ENCODE measurements around the gene IL10RB. TPM values are rescaled to one million over a fixed set of nuclear protein-coding genes. Genes with fewer than 3 reads are reported as not detected.

The IL10RB gene
- total and polyA plus RNA-seq, 2 donors (not counting 1 experiment from before 2014, with no cell fraction given): 29.3 to 32.5 TPM

DNA sequence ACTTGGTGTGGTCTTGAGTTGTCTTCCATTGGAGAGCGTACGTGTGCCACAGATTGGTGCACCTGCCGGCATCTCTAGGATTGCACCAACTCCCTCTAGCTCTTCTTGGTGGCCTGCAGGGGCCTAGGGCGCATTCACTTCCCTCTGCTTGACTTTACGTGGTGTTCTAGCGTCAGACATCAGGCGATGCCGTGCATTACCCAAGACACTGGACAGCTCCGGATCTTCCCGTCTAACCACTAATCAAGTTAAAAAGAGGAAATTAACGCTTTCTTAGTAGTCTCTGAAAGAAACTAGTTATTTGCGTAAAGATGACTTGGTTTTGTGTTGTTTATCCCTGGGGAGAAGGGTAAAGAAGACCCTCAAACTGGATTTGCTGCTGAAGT lies 510 bp upstream of the IL10RB start:
- ChIA-PET POLR2A (interaction anchor here (0.6 to 3.6 kb wide), 9 partner anchors 31 to 214 kb away, joined by 3 to 22 read pairs (median 6); partner anchors contain the start of genes IFNAR1, IFNGR2 and TMEM50B), CTCF (interaction anchor here (1.0 to 4.3 kb wide), 14 partner anchors 10 to 179 kb away, joined by 3 to 20 read pairs (median 6); partner anchors contain the start of gene IFNAR1)
- Histone ChIP-seq H3K36me3 (replicated peaks in 1 of 2; ENCODE audit: control extremely low read depth in 1 of 2, control insufficient read depth in 1 of 2, extremely low read depth in 1 of 2, insufficient read depth in 2 of 2, low read length in 1 of 2) (peaks cover 7 to 25% of the 10 kb centered on the region in 2 experiments), H3K27ac (ENCODE audit: low read length in 2 of 2) (peak overlapping the region; percentile 82 to 91), H3K4me1 (ENCODE audit: control insufficient read depth in 2 of 2, insufficient read depth in 2 of 2, low read length in 2 of 2) (peaks cover 35 to 56% of the 10 kb centered on the region in 2 donors), H3K27me3 (replicated peaks in 1 of 4; ENCODE audit: control extremely low read depth in 1 of 4, control insufficient read depth in 3 of 4, insufficient read depth in 4 of 4, low read length in 3 of 4) (no peaks in the 10 kb centered on the region), H3K9me3 (ENCODE audit: control extremely low read depth in 1 of 3, control insufficient read depth in 2 of 3, insufficient read depth in 1 of 3, low read length in 2 of 3) (no peaks in the 10 kb centered on the region), H3K79me2 (ENCODE audit: control insufficient read depth, insufficient read depth, low read length) (peaks cover 51% of the 10 kb centered on the region), H2AFZ (ENCODE audit: insufficient read depth, low read depth, low read length, poor library complexity, severe bottlenecking) (peak overlapping the region; percentile 80), H3K4me2 (replicated peaks; ENCODE audit: low read depth, low read length, poor library complexity, severe bottlenecking) (peak overlapping the region; percentile 83), H3K4me3 (ENCODE audit: control extremely low read depth in 1 of 5, extremely low read depth in 1 of 5, insufficient read depth in 1 of 5, low read depth in 2 of 5, low read length in 4 of 5) (peak overlapping the region; percentile 71 to 94 (median 88)), H3K9ac (ENCODE audit: low read length) (peak overlapping the region; percentile 91), H4K20me1 (ENCODE audit: control insufficient read depth, insufficient read depth, low read length, poor library complexity, severe bottlenecking) (no peaks in the 10 kb centered on the region)
- TF ChIP-seq, protein P1, sequence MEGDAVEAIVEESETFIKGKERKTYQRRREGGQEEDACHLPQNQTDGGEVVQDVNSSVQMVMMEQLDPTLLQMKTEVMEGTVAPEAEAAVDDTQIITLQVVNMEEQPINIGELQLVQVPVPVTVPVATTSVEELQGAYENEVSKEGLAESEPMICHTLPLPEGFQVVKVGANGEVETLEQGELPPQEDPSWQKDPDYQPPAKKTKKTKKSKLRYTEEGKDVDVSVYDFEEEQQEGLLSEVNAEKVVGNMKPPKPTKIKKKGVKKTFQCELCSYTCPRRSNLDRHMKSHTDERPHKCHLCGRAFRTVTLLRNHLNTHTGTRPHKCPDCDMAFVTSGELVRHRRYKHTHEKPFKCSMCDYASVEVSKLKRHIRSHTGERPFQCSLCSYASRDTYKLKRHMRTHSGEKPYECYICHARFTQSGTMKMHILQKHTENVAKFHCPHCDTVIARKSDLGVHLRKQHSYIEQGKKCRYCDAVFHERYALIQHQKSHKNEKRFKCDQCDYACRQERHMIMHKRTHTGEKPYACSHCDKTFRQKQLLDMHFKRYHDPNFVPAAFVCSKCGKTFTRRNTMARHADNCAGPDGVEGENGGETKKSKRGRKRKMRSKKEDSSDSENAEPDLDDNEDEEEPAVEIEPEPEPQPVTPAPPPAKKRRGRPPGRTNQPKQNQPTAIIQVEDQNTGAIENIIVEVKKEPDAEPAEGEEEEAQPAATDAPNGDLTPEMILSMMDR (IDR thresholded peaks at IDR 0.05): peak; percentile 25
- no peak for TF ChIP-seq EZH2 (IDR thresholded peaks at IDR 0.05; ENCODE audit: borderline replicate concordance, insufficient read depth, low read depth, low read length, poor library complexity, severe bottlenecking)
- peaks cover 55% of the 10 kb centered on the region for H3K4me1 Mint-ChIP-seq
- H3K27ac Mint-ChIP-seq: peak overlapping the region; percentile 92
- H3K9me3 Mint-ChIP-seq (ENCODE audit: insufficient read depth): no peaks in the 10 kb centered on the region
- H3K4me3 Mint-ChIP-seq: peak overlapping the region; percentile 91
- WGBS (ENCODE audit: insufficient coverage): 14% methylated on average over 10 of the region's 12 CpGs
- peak; percentile 92 for DNase-seq
- H3K27me3 Mint-ChIP-seq: no peaks in the 10 kb centered on the region
- peak; percentile 77 for ATAC-seq (ENCODE audit: low read depth)
- intact Hi-C loops (cut with micrococcal nuclease): loop anchor here (1.0 to 5.0 kb wide), 7 partner anchors 31 to 538 kb away; partner anchors contain the start of genes IFNAR2 and SYNJ1

DNA sequence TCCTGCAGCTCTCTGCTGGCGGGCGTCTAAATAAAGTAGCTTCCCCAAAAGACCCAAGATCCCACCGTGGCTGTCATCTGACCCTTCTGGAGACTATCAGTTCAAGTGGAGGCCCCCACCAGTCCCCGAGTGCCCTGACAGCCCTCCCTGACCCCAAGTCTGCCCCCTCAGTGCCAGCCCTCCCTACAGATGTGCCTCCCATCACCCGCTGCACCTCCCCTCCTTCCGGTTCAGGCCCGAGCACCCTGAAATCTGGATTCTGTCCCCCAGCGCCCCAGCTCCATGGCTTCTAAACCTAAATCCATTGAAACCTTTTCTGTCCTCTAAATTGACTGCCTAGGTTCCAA lies 595 bp downstream of the IL10RB start:
- H3K79me2 ChIP-seq (ENCODE audit: control insufficient read depth, insufficient read depth, low read length): peaks cover 62% of the 10 kb centered on the region

More for the DNA sequence above, 595 bp downstream of the IL10RB start:
- no peak for DNase-seq
- H3K27ac Mint-ChIP-seq: peak overlapping the region; percentile 95
- no peaks in the 10 kb centered on the region for H3K27me3 Mint-ChIP-seq
- peak; percentile 3 for ATAC-seq (ENCODE audit: low read depth)
- peak overlapping the region; percentile 67 to 94 (median 87) for H3K4me3 ChIP-seq (ENCODE audit: control extremely low read depth in 1 of 5, extremely low read depth in 1 of 5, insufficient read depth in 1 of 5, low read depth in 2 of 5, low read length in 4 of 5)
- no peaks in the 10 kb centered on the region for H3K9me3 Mint-ChIP-seq (ENCODE audit: insufficient read depth)
- H3K9me3 ChIP-seq (ENCODE audit: control extremely low read depth in 1 of 3, control insufficient read depth in 2 of 3, insufficient read depth in 1 of 3, low read length in 2 of 3): no peaks in the 10 kb centered on the region
- H3K4me1 Mint-ChIP-seq: peaks cover 51% of the 10 kb centered on the region
- ChIA-PET POLR2A (interaction anchor here (0.7 to 3.6 kb wide), 7 partner anchors 30 to 175 kb away, joined by 3 to 22 read pairs (median 9); partner anchors contain the start of gene IFNAR1), CTCF (interaction anchor here (1.0 to 4.3 kb wide), 9 partner anchors 42 to 178 kb away, joined by 3 to 20 read pairs (median 14); partner anchors contain the start of gene IFNAR1)
- H4K20me1 ChIP-seq (ENCODE audit: control insufficient read depth, insufficient read depth, low read length, poor library complexity, severe bottlenecking): no peaks in the 10 kb centered on the region
- peak overlapping the region; percentile 91 for H3K9ac ChIP-seq (ENCODE audit: low read length)
- TF ChIP-seq EZH2 (IDR thresholded peaks at IDR 0.05; ENCODE audit: borderline replicate concordance, insufficient read depth, low read depth, low read length, poor library complexity, severe bottlenecking): no peak
- TF ChIP-seq, protein P1 (IDR thresholded peaks at IDR 0.05): no peak
- H2AFZ ChIP-seq (ENCODE audit: insufficient read depth, low read depth, low read length, poor library complexity, severe bottlenecking): peak overlapping the region; percentile 80
- peak overlapping the region; percentile 98 for H3K4me3 Mint-ChIP-seq
- 3% methylated on average over 8 of the region's 8 CpGs for WGBS (ENCODE audit: insufficient coverage)
- peak overlapping the region; percentile 83 for H3K4me2 ChIP-seq (replicated peaks; ENCODE audit: low read depth, low read length, poor library complexity, severe bottlenecking)
- peak overlapping the region; percentile 82 to 91 for H3K27ac ChIP-seq (ENCODE audit: low read length in 2 of 2)
- H3K36me3 ChIP-seq (replicated peaks in 1 of 2; ENCODE audit: control extremely low read depth in 1 of 2, control insufficient read depth in 1 of 2, extremely low read depth in 1 of 2, insufficient read depth in 2 of 2, low read length in 1 of 2): peaks cover 7 to 34% of the 10 kb centered on the region in 2 experiments
- H3K4me1 ChIP-seq (ENCODE audit: control insufficient read depth in 2 of 2, insufficient read depth in 2 of 2, low read length in 2 of 2): peaks cover 34 to 51% of the 10 kb centered on the region in 2 donors
- no peaks in the 10 kb centered on the region for H3K27me3 ChIP-seq (replicated peaks in 1 of 4; ENCODE audit: control extremely low read depth in 1 of 4, control insufficient read depth in 3 of 4, insufficient read depth in 4 of 4, low read length in 3 of 4)
- intact Hi-C loops (cut with micrococcal nuclease): loop anchor here (1.0 to 5.0 kb wide), 5 partner anchors 37 to 539 kb away; partner anchors contain the start of genes IFNAR2 and SYNJ1
